Epithelial cell of proximal tubule (primary cell): ENCODE results near the gene FAM3A. TPM values are rescaled to one million over a fixed set of nuclear protein-coding genes. Genes with fewer than 3 reads are reported as not detected.

Source experiments
- DNase-seq: peaks from one replicate; pipeline ENCODE4 v3.0.0-alpha.2; 2011; ENCODE audit warnings: low read depth
- H3K4me3 ChIP-seq: 2 replicates; pipeline ENCODE4 v1.5.1; 2011; ENCODE audit warnings: low read depth, mild to moderate bottlenecking, low read length
- CTCF ChIP-seq: conservative IDR thresholded peaks from 2 replicates; pipeline ENCODE4 v1.5.1; 2012; ENCODE audit warnings: low read depth, mild to moderate bottlenecking, low read length
- total RNA-seq: library from RNA; depleted of rRNA; stranded (reverse); fragments of >200 nt; gene quantifications from 2 replicates; pipeline ENCODE4 v1.2.3, GENCODE V29; 2015

The FAM3A gene
- total RNA-seq, 1 donor from 2014 or later, result 24.8 TPM

DNA sequence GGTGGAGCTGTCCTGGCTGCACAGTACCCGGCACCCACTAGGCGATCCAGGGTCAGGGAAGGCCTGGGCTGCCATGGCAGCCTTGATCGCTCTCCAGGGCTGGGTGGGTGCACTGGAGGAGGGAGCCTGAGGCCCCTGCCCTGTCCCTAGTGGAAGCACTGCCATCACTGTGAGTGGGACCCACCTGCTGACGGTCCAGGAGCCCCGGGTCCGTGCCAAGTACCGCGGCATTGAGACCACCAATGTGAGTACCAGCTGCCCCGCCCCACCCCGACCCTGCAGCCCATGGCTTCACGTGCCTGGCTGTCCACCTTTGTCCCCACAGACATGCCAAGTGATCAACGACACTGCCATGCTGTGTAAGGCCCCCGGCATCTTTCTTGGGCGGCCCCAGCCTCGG lies 49.1 kb downstream of the FAM3A start:
- DNase-seq, result no peak
- no peak overlapping the region for H3K4me3 ChIP-seq
- no peak for TF ChIP-seq CTCF

GRCh38 chrX:154466036-154466435 lies 50.0 kb downstream of the FAM3A start:
- no peak for TF ChIP-seq CTCF
- no peak for DNase-seq
- H3K4me3 ChIP-seq, result no peak overlapping the region

- TF ChIP-seq CTCF, result no peak
- no peak for DNase-seq
- no peak overlapping the region for H3K4me3 ChIP-seq
These were observed 50.4 kb downstream of the FAM3A start for GRCh38 chrX:154465601-154466000.

DNA sequence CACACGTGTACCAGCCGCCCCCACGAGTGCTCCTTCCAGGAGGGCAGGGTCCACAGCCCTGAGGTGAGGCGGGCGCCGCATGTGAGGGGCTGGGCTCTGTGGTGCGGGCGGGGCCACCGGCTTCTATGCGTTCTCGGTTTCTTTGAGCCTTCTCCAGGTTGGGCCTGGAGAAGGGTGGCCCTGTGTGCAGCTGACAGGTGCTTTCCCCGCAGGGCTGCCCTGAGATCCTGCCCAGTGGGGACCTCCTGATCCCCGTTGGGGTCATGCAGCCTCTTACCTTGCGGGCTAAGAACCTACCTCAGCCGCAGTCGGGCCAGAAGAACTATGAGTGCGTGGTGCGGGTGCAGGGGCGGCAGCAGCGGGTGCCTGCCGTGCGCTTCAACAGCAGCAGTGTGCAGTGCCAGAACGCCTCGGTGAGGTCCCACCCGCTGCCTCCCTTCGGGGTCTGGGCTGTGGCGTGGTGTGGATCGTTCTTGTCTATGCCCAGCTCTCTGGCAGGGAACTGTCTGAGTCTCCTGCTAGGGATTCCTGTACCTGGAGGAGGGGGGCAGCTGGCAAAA lies 51.1 kb downstream of the FAM3A start:
- no peak for DNase-seq
- no peak for TF ChIP-seq CTCF
- no peak overlapping the region for H3K4me3 ChIP-seq

DNA sequence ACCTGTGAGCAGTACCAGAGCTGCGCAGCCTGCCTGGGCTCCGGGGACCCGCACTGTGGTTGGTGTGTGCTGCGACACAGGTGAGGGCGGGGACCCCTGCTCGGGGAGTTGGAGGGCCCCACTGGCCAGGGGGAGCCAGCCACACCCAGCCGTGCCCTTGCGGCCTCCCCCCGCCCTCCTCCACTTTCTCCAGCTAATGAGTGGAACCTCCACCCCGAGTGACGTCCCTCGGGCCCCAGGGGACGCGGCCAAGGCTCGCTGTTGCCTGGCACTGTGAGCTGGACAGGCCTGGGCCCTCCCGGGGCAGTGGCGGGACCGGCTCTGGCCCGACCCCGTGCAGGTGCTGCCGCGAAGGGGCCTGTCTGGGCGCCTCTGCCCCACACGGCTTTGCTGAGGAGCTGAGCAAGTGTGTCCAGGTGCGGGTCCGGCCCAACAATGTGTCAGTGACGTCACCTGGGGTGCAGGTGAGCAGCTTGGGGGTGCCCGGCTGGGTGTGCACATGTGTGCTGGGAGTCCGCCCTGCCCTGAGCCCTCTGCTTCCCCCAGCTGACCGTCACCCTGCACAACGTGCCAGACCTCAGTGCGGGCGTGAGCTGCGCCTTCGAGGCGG lies 52.3 kb downstream of the FAM3A start:
- DNase-seq, result no peak
- no peak for TF ChIP-seq CTCF
- no peak overlapping the region for H3K4me3 ChIP-seq

DNA sequence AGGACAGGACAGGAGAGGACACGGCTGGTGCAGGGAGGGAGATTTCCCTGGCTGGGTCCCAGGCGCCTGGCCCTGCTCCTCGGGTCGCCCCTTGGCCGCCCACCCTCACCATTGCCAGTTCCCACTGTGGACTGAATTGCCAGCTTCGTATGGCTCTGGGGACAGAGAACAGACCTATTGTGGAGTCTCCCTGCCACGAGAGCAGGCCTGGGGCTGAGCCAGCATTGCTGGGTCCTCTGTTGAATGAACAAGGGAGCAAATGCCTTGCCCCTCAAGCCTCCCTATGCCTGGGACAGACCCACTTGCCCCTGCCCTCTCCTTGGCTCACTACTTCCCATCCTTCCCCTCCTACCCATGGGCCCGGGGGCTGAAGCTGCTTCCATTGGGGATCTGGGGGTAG lies 53.6 kb downstream of the FAM3A start:
- DNase-seq, result no peak
- no peak overlapping the region for H3K4me3 ChIP-seq
- TF ChIP-seq CTCF, result no peak

- no peak for DNase-seq
- TF ChIP-seq CTCF, result no peak
- H3K4me3 ChIP-seq, result no peak overlapping the region
These were observed 55.7 kb downstream of the FAM3A start for GRCh38 chrX:154460326-154460725.
